NOMO-1 (cell line): Measurements from ENCODE around the gene PARP16.
A peak's percentile ranks its signal among the peaks of the same experiment; 100 is the strongest.

Experiments used
- DNase-seq, 2 experiments: peaks; one replicate each; lab custom pipeline; 2025; ENCODE audit not compliant: unreplicated experiment in 2 of 2; lab: John Stamatoyannopoulos, UW

The PARP16 gene, protein sequence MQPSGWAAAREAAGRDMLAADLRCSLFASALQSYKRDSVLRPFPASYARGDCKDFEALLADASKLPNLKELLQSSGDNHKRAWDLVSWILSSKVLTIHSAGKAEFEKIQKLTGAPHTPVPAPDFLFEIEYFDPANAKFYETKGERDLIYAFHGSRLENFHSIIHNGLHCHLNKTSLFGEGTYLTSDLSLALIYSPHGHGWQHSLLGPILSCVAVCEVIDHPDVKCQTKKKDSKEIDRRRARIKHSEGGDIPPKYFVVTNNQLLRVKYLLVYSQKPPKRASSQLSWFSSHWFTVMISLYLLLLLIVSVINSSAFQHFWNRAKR

DNA sequence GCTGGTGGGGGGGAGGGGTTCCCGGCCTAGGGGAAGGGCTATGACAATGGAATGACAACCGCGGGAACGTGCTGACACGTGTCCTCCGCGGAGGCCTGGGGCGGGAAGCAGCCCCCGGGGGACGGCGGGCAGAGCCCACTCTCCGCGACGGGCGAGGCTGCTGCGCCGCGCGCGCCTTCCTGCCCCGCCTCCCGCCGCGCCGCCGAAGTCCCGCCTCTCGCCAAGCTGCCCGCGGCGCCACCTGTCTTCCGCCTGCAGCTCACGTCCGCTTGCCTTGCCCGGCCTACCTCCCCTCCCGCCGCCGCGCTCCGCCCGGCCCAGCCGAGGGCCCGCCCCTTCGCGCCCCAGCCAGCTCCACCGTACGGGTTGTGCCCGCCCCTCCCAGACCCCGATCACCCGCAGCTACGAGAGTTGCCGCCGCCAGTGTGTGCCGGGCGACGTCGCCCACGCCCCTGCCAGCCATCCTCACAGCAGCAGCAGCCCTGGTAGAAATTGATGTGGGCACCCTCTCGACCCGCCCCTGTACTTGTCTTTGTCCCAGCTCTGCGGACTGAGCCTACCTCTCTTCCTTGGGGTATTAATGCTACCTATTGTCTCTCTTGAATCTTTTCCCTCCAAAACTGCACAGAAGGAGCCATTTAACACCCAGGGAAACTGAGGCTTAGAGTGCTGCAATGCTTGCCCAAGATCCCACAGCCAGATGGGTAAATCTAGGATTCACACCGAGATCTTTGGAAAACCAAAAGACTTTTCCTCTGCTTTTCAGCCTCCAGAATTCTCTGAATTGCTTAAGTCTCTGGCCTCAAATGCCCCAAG, at the start of gene PARP16:
PARP16 (minus strand) TSS at position 180 of the 816 bp plus-strand sequence. CDS start 457 bp downstream, outside the sequence.
- DNase-seq: peak; percentile 89 to 96

DNA sequence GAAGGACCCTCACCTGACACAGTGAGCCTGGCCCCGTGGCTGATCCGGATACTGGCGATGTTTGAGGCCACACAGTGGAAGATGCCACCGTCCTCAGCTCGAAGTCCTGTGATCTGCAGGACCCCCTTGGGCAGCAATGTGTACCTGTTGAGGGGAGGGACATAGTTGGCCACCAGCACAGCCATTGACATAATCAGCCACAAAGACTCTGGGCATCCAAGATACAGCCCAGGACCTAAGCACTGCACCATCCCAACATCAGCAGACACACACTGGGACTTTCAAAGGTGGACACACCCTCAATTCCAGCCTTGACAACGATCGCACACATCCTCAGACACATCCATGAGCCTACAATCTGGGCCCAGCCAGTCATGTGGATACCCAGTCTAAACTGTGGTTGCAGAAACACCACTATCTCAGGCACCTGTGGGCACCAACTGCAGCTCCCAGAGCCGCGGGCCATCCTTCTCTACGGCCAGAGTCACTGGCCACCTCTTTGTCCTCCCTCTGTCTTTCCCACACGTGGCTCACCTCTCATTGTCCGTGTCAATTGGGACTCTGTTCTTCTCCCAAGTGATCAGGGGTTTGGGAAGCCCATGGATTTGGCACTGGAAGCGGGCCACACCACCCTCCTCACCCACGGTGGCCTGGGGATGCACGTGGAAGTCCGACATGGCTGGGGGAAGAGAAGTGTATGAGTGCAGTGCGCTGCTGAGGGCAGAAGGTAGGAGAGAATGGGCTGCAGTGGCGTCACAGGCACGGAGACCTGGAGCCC, 48.8 kb upstream of the PARP16 start:
- DNase-seq: no peak

DNA sequence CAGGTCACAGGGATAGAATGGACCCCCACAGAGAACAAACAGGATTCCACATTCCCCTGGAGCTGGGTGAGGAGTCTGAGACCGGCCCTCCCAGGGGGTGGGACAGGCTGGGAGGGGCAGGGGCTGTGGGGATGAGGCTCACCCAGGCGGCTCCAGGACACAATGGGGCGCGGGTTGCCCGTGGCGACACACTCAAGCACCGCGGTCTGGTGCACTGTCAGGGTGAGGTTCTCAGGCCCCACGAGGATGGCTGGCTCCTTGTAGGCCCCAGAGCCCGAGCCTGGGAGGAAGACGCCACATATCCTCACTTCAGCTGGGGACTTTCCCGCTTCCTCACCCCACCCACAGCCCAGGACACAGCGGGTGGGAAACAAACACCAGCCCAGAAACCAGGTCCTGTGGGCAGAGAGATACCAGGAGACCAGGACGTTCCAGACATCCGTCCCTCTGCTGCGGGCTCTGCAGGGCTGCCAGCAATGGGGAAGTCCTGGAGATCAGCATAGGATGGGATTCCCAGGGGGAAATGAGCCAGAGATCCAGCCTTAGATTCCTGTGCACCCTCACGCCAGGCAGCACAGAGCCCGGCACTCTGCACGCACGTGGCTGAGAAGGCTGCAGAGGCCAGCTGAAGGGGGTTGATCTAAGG, 48.0 kb upstream of the PARP16 start:
- no peak for DNase-seq

DNA sequence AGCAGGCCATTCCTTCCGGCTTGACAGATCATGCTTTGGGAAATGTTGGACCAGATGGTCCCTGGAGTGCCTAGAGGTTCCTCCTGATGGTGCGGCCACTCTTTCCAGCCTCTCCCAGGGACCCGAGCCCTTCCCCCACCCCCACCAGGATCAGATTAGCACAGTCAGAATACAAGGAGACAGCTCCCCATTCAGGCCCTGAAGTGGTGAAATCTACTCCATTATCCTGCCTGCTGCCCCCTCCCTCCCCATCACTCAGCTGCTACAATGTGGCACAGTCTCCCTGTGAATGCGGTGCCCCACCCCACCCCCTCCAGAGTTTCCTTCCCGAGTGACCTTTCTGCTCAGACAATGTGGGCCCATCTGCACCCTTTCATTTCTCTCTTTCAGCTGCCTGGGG, 47.2 kb upstream of the PARP16 start:
- DNase-seq: no peak

DNA sequence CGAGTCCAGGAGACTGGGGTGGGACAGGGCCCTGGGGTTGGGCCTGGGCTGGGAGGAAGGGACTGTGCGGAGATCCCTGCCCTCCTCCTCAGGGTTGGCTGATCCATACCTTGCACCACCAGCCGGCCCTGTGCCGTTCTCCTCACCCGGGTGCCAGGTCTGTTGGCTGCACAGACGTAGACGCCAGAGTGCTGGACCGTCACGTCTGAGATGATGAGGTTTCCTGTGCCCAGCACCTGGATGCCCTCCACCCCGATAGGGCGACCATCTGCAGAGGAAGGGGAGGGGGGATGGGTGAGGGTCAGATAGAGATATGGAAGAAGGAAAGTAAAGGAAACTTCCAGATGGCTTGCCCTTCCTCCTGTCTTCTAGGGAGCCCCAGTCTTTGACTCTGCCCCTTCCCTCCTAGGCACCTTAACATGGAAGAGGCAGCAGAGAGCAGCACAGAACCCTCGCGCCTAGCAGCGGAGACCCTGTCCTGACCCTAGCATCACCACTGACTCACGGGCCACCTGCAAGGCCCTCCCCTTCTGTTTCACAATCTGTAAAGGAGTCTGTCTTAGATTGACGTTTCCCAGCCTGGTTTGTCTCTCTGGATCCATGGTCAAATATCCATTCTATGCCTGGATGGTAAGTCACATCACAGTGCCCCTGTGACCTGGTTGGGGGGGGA, 46.6 kb upstream of the PARP16 start:
- no peak for DNase-seq

DNA sequence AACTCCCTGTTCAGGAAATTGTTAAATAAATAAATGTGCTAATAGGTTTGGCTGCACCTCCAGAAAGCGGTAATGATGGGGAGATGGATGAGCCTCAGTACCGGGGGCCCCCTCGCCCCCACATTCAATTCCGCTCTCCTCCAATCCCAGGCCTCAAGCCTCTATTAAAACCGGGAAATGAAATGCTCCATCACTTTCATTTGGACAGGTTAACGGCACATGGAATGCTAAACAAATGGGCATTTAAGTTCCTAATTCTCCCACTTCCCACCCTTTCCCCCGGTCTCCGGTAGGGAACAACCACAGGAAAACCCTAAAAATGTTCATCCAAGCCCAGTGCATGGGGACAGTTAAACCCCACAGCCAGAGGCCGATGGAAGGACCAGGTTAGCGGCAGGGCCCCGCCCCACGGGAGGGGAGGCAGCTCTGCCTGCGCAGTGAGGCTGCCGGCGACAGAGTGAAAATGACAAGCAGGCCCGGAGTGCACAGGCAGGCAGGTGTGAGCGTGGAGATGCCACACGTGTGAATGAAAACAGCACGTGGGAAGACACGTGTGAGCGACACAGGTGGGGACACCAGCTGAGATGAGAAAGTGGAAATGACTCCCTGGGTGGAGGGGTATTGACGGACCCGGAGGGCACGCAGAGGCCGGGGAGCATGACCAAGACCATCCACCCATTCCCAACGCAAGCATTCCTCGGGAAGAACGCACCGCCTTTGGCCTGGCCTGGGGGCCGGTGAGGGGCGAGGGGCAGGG, 45.9 kb upstream of the PARP16 start:
- no peak for DNase-seq

DNA sequence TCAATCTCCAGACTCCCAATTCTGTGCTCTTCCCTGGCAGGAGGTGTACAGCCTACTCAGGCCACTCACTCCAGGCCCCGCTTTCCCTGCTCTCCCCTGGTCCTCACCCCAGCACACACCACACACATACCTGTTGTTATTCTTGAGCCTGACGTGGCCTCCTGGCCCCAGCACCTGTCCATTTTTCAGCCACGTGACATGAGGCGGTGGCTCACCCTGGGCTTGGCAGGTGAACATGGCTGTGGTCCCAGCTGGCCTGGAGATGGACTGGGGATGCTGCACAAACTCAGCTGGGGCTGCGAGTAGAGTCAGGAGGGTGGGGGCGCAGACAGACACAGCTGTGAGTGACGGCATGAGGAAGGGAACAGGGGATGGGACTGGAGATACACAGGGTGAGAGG, 45.1 kb upstream of the PARP16 start:
- no peak for DNase-seq

DNA sequence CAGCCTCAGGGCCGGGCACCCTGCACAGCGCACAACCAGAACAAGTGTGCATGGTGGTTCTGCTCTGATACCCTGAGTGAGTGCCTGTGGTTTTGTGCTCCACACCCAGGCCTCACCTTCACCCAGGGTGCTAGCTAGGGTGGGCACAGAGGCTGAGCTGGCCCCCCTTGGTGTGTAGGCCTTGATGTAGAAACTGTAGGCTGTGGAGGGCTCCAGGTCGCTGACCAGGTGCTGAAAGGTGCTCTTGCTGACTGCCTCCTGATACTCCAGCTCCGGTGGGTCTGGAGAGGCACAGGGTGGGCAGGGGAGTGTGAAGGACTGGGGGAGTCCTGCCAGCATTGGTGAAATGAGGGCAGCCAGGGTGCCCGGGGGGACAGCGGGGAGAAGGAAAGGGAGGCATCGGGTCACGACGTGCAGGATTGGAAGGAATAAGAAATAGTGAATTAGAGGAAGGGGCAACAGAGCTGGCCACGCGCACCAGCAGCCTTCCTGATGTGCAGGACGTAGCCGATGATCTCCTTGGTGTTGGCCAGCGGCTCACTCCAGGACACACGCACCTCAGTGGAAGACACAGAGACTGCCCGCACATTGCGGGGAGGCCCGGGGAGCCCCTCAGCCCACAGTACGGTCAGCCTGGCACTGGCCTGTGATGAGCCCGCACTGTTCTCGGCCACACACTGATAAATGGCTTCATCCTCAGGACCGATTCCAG, 44.4 kb upstream of the PARP16 start:
- no peak for DNase-seq

DNA sequence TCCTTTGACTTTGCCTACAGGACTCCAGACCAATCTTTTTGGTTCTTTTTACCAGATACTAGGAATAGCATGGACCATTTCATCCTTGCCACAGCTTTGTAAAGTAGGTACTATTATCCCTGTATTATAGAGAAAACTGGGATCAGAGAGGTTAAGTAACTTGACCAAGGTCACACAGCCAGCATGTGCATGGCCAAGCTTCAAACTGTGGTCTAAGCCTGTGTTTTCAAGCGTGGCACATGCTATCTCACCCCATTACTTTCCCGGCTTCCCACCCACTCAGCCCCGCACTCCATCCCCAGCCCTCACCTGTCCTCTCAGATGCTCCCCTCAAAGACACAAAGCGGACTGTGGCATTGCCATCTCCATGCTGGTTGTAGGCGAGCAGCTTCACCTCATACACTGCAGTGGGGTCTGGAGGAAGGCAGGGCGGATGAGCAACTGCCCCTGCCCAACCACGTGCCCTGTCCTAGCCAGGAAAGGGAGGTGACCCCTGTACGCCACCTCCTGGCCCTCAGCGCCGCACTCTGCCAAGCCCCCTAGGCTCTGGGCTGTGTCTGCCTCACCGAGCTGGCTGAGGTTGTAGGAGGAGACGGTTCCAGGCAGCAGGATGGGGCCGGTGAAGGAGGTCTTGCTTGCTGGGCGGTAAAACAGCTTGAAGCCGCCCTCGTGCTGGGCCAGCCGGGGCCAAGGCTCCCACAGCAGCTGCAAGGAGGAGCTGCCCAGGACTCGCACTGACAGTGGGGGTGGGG, 43.5 kb upstream of the PARP16 start:
- DNase-seq: no peak

DNA sequence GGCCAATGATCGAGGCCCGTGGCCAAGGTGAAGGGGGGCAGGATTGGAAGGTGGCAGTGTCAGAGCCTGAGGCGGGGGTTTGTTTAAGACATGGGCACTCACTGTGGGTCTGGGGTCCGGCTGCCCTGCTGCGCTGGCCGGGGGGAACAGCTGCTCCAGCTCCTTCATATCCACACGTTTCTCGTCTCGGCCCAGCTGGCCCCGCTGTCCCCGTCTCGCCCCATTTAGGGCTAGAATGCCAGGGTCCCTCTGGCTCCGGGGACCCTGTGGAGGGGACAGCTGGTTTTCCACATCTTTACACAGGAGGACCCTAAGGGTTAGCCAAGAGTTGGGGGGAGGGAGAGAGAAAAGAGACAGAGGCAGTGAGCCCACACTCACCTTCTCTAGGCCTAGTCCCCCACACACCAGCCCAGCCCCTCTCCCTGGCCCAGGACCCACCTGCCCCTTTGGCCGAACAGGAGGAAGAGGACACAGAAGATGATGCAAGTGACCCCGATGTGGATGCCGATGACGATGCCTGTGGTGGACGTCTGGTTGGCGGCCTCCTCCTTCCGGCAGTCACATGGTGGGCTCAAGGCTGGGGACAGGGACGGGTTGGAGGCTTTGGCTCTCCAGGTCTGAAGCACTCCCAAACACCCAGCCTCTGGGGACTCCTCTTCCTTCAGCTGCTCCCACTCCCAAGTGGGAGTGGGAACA, 42.8 kb upstream of the PARP16 start:
- DNase-seq: no peak

DNA sequence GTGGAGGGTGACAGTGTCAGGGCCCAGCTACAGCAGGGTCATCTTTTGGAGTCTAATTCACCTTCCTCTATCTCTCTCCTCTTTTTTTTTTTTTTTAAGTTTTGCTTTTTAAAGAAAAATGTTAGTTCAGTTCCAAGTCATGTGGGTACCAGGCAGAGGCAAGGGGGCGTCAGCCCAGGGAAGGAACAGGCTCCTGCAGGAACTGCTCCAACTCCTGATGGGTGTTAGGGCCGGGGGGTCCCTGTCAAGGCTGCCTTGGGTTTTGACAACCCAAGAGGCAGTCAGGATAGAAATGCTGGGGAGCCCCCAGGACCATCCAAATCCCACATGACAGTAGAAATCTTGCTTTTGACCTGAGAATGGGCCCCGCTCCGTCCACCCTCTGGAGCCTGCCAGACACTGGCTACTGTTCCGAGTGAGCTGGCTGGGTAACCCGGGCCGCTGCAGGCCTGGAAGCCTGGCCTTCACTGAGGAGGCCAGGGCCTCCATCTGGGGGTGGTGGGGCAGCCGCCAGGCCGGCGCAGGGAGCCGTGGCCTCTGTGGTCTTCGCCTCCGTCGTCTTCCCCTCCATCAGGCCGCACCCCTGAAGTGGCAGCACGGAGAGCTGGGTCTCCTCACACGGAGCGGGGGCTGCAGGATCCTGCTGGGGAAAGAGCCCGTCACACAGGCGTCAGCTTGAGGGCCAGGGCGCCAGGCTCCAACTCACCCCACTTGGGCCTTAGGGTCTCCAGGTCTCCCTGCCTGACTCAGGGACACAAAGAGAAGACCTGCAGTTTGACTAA, 42.0 kb upstream of the PARP16 start:
- DNase-seq: no peak

DNA sequence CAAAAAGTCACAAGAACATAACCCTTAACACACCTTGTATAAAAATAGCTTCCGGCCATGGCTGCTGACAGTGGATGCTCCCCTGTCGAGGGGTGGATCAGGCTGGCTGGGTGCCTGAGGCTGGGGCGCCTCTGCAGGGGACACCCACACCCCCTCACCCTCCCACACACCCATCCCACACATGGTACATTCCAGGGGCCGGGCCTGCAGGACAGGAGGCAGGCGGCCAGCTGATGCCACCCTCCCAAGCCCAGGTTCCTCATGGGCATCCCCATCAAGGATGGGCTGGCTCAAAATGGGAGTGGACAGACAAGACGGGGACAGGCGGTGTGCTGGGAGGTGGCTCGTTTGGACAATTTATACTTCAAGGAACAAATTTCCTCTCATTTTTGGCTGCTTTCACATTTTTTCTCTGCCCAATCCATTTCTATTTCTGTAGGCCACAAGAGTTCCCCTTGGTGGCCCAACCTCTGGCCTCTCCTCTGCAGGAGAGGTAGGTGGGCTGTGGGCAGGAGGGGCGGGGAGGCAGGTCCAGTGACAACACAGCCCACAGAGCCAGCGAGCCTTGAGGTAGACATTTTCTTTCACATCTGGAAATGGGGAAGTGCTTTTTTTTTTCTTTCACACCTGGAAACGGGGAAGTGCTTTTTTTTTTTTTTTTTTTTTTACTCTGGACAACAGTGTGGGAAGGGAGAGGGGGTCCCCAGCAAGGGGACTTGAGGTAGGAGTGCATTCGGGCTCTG, 41.1 kb upstream of the PARP16 start:
- no peak for DNase-seq

DNA sequence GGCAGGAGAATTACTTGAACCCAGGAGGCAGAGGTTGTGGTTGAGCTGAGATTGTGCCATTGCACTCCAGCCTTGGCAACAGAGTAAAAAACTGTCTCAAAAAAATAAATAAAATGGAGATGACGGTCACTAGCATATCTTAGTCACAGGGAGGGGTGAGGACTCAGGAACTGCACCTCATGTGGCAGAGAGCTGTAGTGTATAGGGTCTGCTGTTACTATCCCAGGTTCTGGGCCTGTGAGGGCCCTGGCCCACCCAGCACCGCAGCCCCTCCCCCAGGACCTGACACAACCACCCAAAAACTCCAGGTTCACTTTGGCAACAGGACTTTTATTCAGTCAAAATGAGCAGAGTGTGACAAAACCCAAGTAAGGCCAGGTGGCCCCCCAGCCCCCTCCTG, 40.1 kb upstream of the PARP16 start:
- no peak for DNase-seq

DNA sequence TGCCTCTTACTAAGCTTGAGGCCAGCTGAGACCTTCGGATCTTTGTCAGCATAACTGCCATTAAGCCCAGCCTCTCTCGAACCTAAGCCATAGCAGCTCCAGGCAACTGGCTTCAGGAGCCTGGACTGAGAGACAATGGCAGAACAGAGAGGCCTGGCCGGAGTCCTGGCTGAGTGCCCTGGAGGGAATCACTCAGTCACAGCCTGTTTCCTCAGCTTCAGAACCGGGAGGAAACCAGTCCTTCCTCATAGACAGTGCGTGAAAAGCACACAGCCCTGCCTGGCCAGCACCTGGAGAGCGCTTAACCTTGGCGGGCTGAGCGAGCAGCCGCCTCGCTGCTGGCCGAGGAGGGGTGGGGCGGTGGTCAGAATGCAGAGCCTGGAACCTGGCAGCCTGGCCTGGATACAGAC, 39.4 kb upstream of the PARP16 start:
- DNase-seq: no peak

DNA sequence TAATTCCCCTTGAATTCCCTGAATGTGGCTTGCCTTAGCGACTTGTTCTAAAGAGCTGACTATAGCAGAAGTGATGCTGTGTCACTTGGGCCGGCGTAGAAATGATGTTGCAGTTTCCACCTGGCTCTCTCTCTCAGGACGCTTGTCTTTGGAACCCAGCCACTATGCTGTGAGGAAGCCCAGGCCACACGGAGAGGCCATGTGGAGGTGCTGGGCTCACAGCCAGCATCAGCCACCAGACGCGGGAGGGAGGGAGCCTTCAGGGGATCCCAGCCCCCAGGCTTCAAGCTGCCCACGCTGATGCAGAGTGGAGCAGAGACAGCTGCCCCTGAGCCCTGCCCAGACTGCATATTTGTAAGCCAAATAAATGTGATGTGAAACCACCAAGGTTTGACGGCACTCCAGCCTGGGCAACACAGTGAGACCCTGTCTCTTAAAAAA, 36.4 kb upstream of the PARP16 start:
- no peak for DNase-seq

DNA sequence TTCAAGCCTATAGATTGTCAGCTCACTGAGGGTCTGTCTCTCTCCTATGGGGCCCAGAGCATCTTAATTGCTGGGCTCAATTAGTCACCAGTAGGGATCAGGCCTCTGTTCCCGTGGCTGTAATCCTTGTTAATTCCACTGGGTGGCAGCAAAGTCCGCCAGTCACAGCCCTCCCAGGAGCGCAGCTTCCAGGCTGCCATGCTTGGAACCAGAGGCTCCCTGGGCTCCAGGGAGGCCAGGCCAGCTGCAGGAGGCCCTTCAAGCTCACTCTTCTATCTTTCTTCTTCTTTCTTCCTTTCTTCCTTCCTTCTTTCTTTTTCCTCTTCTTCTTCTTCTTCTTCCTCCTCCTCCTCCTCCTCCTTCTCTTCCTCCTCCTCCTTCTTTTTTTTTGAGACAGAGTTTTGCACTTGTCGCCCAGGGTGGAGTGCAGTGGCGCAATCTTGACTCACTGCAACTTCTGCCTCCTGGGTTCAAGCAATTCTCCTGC, 32.2 kb upstream of the PARP16 start:
- DNase-seq: peak; percentile 65 to 83
